ENCODE data around the gene IL18RAP.

Gene IL18RAP

GRCh38 chr2:102421890-102422759 lies 835 bp upstream of the IL18RAP start:
- H3K4me3 ChIP-seq (ENCODE audit: low read length), result no peak overlapping the region
- DNase-seq (ENCODE audit: low read depth), result no peak
- TF ChIP-seq CTCF (conservative IDR thresholded peaks at IDR 0.05; ENCODE audit: low read depth, low read length), result no peak

- no peak for DNase-seq (ENCODE audit: low read depth)
- H3K4me3 ChIP-seq (ENCODE audit: low read length), result no peak overlapping the region
- TF ChIP-seq CTCF (conservative IDR thresholded peaks at IDR 0.05; ENCODE audit: low read depth, low read length), result no peak
These were observed 408 bp downstream of the IL18RAP start for GRCh38 chr2:102423368-102423767.

- TF ChIP-seq CTCF (conservative IDR thresholded peaks at IDR 0.05; ENCODE audit: low read depth, low read length), result no peak
- no peak for DNase-seq (ENCODE audit: low read depth)
- H3K4me3 ChIP-seq (ENCODE audit: low read length), result no peak overlapping the region
These were observed 1.8 kb downstream of the IL18RAP start for GRCh38 chr2:102424754-102425153.

- DNase-seq (ENCODE audit: low read depth), result no peak
- no peak for TF ChIP-seq CTCF (conservative IDR thresholded peaks at IDR 0.05; ENCODE audit: low read depth, low read length)
These were observed 2.6 kb downstream of the IL18RAP start for GRCh38 chr2:102425441-102426132.

GRCh38 chr2:102427249-102427648 lies 4.3 kb downstream of the IL18RAP start:
- no peak for DNase-seq (ENCODE audit: low read depth)
- H3K4me3 ChIP-seq (ENCODE audit: low read length), result no peak overlapping the region
- TF ChIP-seq CTCF (conservative IDR thresholded peaks at IDR 0.05; ENCODE audit: low read depth, low read length), result no peak

More at GRCh38 chr2:102425441-102426132, 2.6 kb downstream of the IL18RAP start:
- no peak overlapping the region for H3K4me3 ChIP-seq (ENCODE audit: low read length)

- DNase-seq (ENCODE audit: low read depth), result no peak
- TF ChIP-seq CTCF (conservative IDR thresholded peaks at IDR 0.05; ENCODE audit: low read depth, low read length), result no peak
- H3K4me3 ChIP-seq (ENCODE audit: low read length), result no peak overlapping the region
These were observed 5.6 kb downstream of the IL18RAP start for GRCh38 chr2:102428573-102428972.

All from retinal pigment epithelial cell (primary cell).